T follicular helper cell (primary cell): ENCODE measurements around the gene DUS1L.

ENCODE experiments used
- DNase-seq: peaks from one replicate; pipeline ENCODE4 v3.0.0-alpha.2; 2020; ENCODE audit warnings: low read depth

Gene DUS1L

GRCh38 chr17:82100502-82101298, 35.1 kb upstream of the DUS1L start:
- DNase-seq = no peak

- no peak for DNase-seq
Observed at GRCh38 chr17:82098939-82099763, 33.5 kb upstream of the DUS1L start.

GRCh38 chr17:82098169-82098938, 32.8 kb upstream of the DUS1L start, which contains the start of gene FASN:
FASN (minus strand) TSS chr17:82098236; CDS start chr17:82096445, 1,791 bp downstream.
- peak; percentile 88 for DNase-seq

- no peak for DNase-seq
Observed at GRCh38 chr17:82097919-82098168, 32.2 kb upstream of the DUS1L start.

- no peak for DNase-seq
Observed at GRCh38 chr17:82097184-82097918, 31.7 kb upstream of the DUS1L start.

- DNase-seq = no peak
Observed at GRCh38 chr17:82096709-82097183, 31.1 kb upstream of the DUS1L start.

- no peak for DNase-seq
Observed at GRCh38 chr17:82095777-82096708, 30.4 kb upstream of the DUS1L start.

- no peak for DNase-seq
Observed at GRCh38 chr17:82094931-82095776, 29.6 kb upstream of the DUS1L start.

GRCh38 chr17:82092995-82093751, 27.6 kb upstream of the DUS1L start:
- no peak for DNase-seq

- no peak for DNase-seq
Observed at GRCh38 chr17:82092628-82092994, 27.0 kb upstream of the DUS1L start.

GRCh38 chr17:82092094-82092586, 26.5 kb upstream of the DUS1L start:
- DNase-seq = no peak

- no peak for DNase-seq
Observed at GRCh38 chr17:82091264-82092066, 25.9 kb upstream of the DUS1L start.

GRCh38 chr17:82090549-82091263, 25.1 kb upstream of the DUS1L start:
- DNase-seq = no peak

GRCh38 chr17:82089723-82090548, 24.3 kb upstream of the DUS1L start:
- DNase-seq = no peak

- no peak for DNase-seq
Observed at GRCh38 chr17:82088838-82089722, 23.5 kb upstream of the DUS1L start.
